Endothelial cell (in vitro differentiated cells): ENCODE data around the gene ECM1. TPM values are rescaled to one million over a fixed set of nuclear protein-coding genes. Genes with fewer than 3 reads are reported as not detected.

ENCODE experiments used
- DNase-seq: peaks from one replicate; pipeline ENCODE4 v3.0.0; 2021; ENCODE audit warnings: low spot score
- H3K27ac Mint-ChIP-seq: one replicate; pipeline ENCODE4 v1.8.0; 2021; ENCODE audit warnings: mixed read lengths, inconsistent platforms; ENCODE audit not compliant: unreplicated experiment
- H3K27me3 Mint-ChIP-seq: one replicate; pipeline ENCODE4 v1.8.0; 2021; ENCODE audit warnings: mild to moderate bottlenecking, moderate library complexity, mixed read lengths, inconsistent platforms; ENCODE audit not compliant: unreplicated experiment
- H3K36me3 Mint-ChIP-seq: one replicate; pipeline ENCODE4 v1.8.0; 2021; ENCODE audit warnings: mild to moderate bottlenecking, low read depth, mixed read lengths, inconsistent platforms; ENCODE audit not compliant: unreplicated experiment
- H3K4me1 Mint-ChIP-seq: one replicate; pipeline ENCODE4 v1.8.0; 2021; ENCODE audit warnings: mild to moderate bottlenecking, mixed read lengths, inconsistent platforms; ENCODE audit not compliant: unreplicated experiment
- H3K4me3 Mint-ChIP-seq: one replicate; pipeline ENCODE4 v1.8.0; 2021; ENCODE audit warnings: mild to moderate bottlenecking, mixed read lengths, inconsistent platforms; ENCODE audit not compliant: unreplicated experiment
- H3K9me3 Mint-ChIP-seq: one replicate; pipeline ENCODE4 v1.8.0; 2021; ENCODE audit warnings: mixed read lengths, inconsistent platforms; ENCODE audit not compliant: unreplicated experiment
- CTCF ChIP-seq: fragments of 200-600 bp; sonication (generic); IDR thresholded peaks from one replicate; pipeline ENCODE4 v1.5.0; 2021; ENCODE audit warnings: antibody characterized with exemption; ENCODE audit not compliant: unreplicated experiment
- long read RNA-seq: library from polyadenylated mRNA; unstranded; transcript quantifications from one replicate; pipeline ENCODE4 v2.0.0, GENCODE V29; 2020; ENCODE audit not compliant: unreplicated experiment
- total RNA-seq: library from RNA; stranded (reverse); fragmentation: NEBNext Ultra II Directional; extraction: Animal tissue kit (Norgen Biotek cat#: 25700); gene quantifications from one replicate; pipeline ENCODE4 v1.2.1, GENCODE V29; 2021; ENCODE audit not compliant: unreplicated experiment

The ECM1 gene
- 637 TPM for total RNA-seq
- long read RNA-seq, transcript ECM1-202 (10 exons, 2,070 nt) = major isoform, 349 of 442 reads
- long read RNA-seq, partial matches to known transcripts = 63 of 442 reads
- long read RNA-seq, other reads (novel, unspliced or antisense) = 30 of 442 reads

GRCh38 chr1:150507912-150508864 lies at the start of gene ECM1:
TSS of gene ECM1 (plus strand) at chr1:150508109. CDS start at chr1:150508210, 101 bp downstream.
- DNase-seq = no peak
- Mint-ChIP-seq H3K36me3 (peaks cover 41% of the 10 kb centered on the region), H3K27me3 (peaks cover 14% of the 10 kb centered on the region), H3K4me3 (peak within 1 kb of the TSS; percentile 84), H3K9me3 (no peaks in the 10 kb centered on the region), H3K27ac (peak within 1 kb of the TSS; percentile 94), H3K4me1 (peaks cover 78% of the 10 kb centered on the region)
- TF ChIP-seq CTCF = no peak

GRCh38 chr1:150464422-150464826 lies 43.5 kb upstream of the ECM1 start:
- Mint-ChIP-seq H3K27ac (no peak overlapping the region), H3K4me1 (peaks cover 7% of the 10 kb centered on the region), H3K36me3 (peaks cover 17% of the 10 kb centered on the region), H3K4me3 (no peak overlapping the region), H3K9me3 (no peaks in the 10 kb centered on the region), H3K27me3 (no peaks in the 10 kb centered on the region)
- peak; percentile 67 for DNase-seq
- peak; percentile 88 for TF ChIP-seq CTCF

GRCh38 chr1:150466964-150467363 lies 40.9 kb upstream of the ECM1 start:
- Mint-ChIP-seq H3K9me3 (no peaks in the 10 kb centered on the region), H3K4me1 (no peaks in the 10 kb centered on the region), H3K27me3 (no peaks in the 10 kb centered on the region), H3K36me3 (peaks cover 29% of the 10 kb centered on the region), H3K27ac (no peak overlapping the region), H3K4me3 (no peak overlapping the region)
- no peak for DNase-seq
- no peak for TF ChIP-seq CTCF

GRCh38 chr1:150469291-150469690 lies 38.6 kb upstream of the ECM1 start:
- no peak overlapping the region for H3K4me3 Mint-ChIP-seq
- peaks cover 27% of the 10 kb centered on the region for H3K36me3 Mint-ChIP-seq

More at GRCh38 chr1:150469291-150469690, 38.6 kb upstream of the ECM1 start:
- Mint-ChIP-seq H3K4me1 (peaks cover 7% of the 10 kb centered on the region), H3K27ac (no peak overlapping the region), H3K27me3 (peaks cover 2% of the 10 kb centered on the region), H3K9me3 (no peaks in the 10 kb centered on the region)
- TF ChIP-seq CTCF = no peak
- DNase-seq = no peak
